ENCODE data around the gene ZNF518B.

GRCh38 chr4:10480616-10481015, 23.4 kb upstream of the ZNF518B start:
- TF ChIP-seq, protein P1, sequence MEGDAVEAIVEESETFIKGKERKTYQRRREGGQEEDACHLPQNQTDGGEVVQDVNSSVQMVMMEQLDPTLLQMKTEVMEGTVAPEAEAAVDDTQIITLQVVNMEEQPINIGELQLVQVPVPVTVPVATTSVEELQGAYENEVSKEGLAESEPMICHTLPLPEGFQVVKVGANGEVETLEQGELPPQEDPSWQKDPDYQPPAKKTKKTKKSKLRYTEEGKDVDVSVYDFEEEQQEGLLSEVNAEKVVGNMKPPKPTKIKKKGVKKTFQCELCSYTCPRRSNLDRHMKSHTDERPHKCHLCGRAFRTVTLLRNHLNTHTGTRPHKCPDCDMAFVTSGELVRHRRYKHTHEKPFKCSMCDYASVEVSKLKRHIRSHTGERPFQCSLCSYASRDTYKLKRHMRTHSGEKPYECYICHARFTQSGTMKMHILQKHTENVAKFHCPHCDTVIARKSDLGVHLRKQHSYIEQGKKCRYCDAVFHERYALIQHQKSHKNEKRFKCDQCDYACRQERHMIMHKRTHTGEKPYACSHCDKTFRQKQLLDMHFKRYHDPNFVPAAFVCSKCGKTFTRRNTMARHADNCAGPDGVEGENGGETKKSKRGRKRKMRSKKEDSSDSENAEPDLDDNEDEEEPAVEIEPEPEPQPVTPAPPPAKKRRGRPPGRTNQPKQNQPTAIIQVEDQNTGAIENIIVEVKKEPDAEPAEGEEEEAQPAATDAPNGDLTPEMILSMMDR (IDR thresholded peaks at IDR 0.05 in 2 of 3, conservative IDR thresholded peaks at IDR 0.05 in 1 of 3; ENCODE audit: control insufficient read depth in 2 of 3, extremely low read depth in 1 of 3, insufficient read depth in 1 of 3, low read depth in 3 of 3, low read length in 3 of 3), result no peak
- TF ChIP-seq SP1 (IDR thresholded peaks at IDR 0.05; ENCODE audit: low read depth, low read length), result no peak
- no peak for TF ChIP-seq EP300 (IDR thresholded peaks at IDR 0.05; ENCODE audit: borderline replicate concordance in 1 of 2, control insufficient read depth in 1 of 2, low read depth in 2 of 2, low read length in 2 of 2)
- no peak for TF ChIP-seq CHD1 (IDR thresholded peaks at IDR 0.05; ENCODE audit: low read depth, low read length)
- no peak for TF ChIP-seq TCF3 (IDR thresholded peaks at IDR 0.05; ENCODE audit: borderline replicate concordance, insufficient read depth, low read depth, low read length)
- no peak for TF ChIP-seq CEBPB (IDR thresholded peaks at IDR 0.05; ENCODE audit: borderline replicate concordance in 1 of 2, low read depth in 2 of 2, low read length in 2 of 2)
- no peak for TF ChIP-seq SRF (IDR thresholded peaks at IDR 0.05; ENCODE audit: low read depth in 2 of 2, low read length in 2 of 2)
- no peak for TF ChIP-seq IKZF2 (IDR thresholded peaks at IDR 0.05)
- TF ChIP-seq SREBF1 (IDR thresholded peaks at IDR 0.05; ENCODE audit: low read length), result no peak
- TF ChIP-seq NFYB (IDR thresholded peaks at IDR 0.05; ENCODE audit: insufficient read depth, low read depth, low read length), result no peak
- no peak for TF ChIP-seq EZH2 (IDR thresholded peaks at IDR 0.05; ENCODE audit: borderline replicate concordance, control insufficient read depth, low read depth, low read length)

Data from GM12878 (cell line).